Esophagus squamous epithelium (tissue), 5 donors: ENCODE data around the gene ESPNL. TPM values are rescaled to one million over a fixed set of nuclear protein-coding genes. Genes with fewer than 3 reads are reported as not detected.
"Not testable (repeated sequence)": the region's sequence is repeated elsewhere in the genome, so short reads cannot be mapped to it uniquely, and the experiment has no call there.

Experiments
- DNase-seq: peaks from one replicate; lab custom pipeline; 2025; lab: John Stamatoyannopoulos, UW
- H3K27ac ChIP-seq, 4 donors: fragments of 200-600 bp; sonication (generic); one replicate each; pipeline ENCODE4 v1.5.1; 2016 to 2019; ENCODE audit warnings: mild to moderate bottlenecking in 1 of 4
- H3K27me3 ChIP-seq, 4 donors: fragments of 200-600 bp; sonication (generic); 1 replicate in 3 of 4; 2 replicates in 1 of 4; pipeline versions ENCODE4 v1.5.1 to v1.6.0; 2017 to 2021; ENCODE audit warnings: antibody characterized with exemption in 1 of 4
- H3K36me3 ChIP-seq, 3 donors: fragments of 200-600 bp; sonication (generic); one replicate each; pipeline ENCODE4 v1.5.1; 2016 to 2019
- H3K4me1 ChIP-seq, 3 donors: fragments of 200-600 bp; sonication (generic); one replicate each; pipeline ENCODE4 v1.5.1; 2017 to 2019
- H3K4me3 ChIP-seq, 4 donors: fragments of 200-600 bp; sonication (generic); 1 replicate in 3 of 4; 2 replicates in 1 of 4; pipeline ENCODE4 v1.5.1; 2016 to 2019; ENCODE audit warnings: mild to moderate bottlenecking in 2 of 4, moderate library complexity in 1 of 4
- H3K9me3 ChIP-seq, 3 donors: fragments of 200-600 bp; sonication (generic); one replicate each; pipeline ENCODE4 v1.5.1; 2016 to 2019
- POLR2A ChIP-seq, 4 donors: fragments of 450-650 bp; IDR thresholded peaks; one replicate each; pipeline ENCODE4 v1.6.1; 2017; ENCODE audit warnings: antibody characterized with exemption in 4 of 4, mild to moderate bottlenecking in 4 of 4, moderate library complexity in 3 of 4
- WGBS, 2 donors: methylation state at CpG; one replicate each; pipeline ENCODE4 v1.1.5; 2018; 5-methylcytosine and 5-hydroxymethylcytosine counted together
- intact Hi-C: fragments of 100-400 bp; cut with DNase I; formaldehyde crosslinking; loops from one replicate; pipeline ENCODE4 v1.15.0; 2022
- total RNA-seq, 4 donors: library from RNA; depleted of rRNA; stranded (reverse); fragments of >200 nt; gene quantifications; one replicate each; pipeline ENCODE4 v1.1.0, GENCODE V29; 2016
- TF ChIP-seq, protein P1 (sequence below), 6 experiments: fragments of 450-650 bp in 4 of 6; fragments of 200-600 bp in 2 of 6; sonication (generic) in 2 of 6; IDR thresholded peaks; one replicate each; pipeline ENCODE4 v1.5.1; 2016 to 2019; ENCODE audit warnings: antibody characterized with exemption in 6 of 6, mild to moderate bottlenecking in 4 of 6, moderate library complexity in 4 of 6
- donor health status: DM: yes; HTN: yes; CAD: no.

Gene ESPNL
- total RNA-seq, 4 donors from 2014 or later: 0.04 to 1.3 (median 0.88) TPM; not detected in 1

DNA sequence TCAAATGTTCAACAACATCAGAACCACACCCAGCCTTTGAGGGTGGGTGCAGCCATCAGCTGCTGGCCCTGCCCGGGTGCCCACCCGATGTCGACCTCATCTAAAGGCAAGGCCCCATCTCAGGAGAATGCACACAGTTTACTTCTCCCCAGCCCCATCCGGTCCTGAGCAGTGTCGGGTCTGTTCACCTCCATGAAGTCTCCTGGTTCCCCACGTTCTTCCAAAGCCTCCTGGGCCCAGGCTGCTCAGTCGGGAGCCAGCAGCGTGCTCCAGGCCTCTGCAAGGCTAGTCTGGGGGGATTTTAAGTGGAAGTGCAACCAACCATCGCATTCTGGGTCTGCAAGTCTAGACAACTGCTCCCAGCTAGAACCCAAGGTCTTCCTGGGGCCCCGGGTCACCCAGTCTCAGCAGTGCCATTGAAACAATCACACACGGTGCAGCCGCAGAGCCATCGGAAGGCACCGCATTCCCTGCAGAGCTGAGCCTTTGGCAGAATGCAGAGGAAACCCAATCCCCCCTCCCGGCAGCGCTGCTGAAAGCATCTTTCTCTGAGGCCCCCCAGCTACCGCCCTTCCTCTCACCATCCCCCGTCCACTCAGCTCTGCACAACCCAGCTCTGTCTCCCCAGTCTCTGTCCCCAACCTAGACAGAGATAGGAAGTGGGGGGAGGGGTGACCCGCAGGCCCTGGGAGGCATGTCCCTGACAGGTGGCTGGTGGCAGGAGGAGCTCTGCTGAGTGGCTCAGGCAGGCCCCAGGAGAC lies 8.5 kb downstream of the ESPNL start:
- WGBS, 2 donors: 46 to 52% methylated on average over 9 to 10 of the region's 19 CpGs
- Histone ChIP-seq H3K9me3 (peaks cover 0 to 9% (median 4%) of the 10 kb centered on the region in 3 donors), H3K27me3 (peaks cover 0 to 7% (median 0%) of the 10 kb centered on the region in 4 donors), H3K27ac (no peak overlapping the region), H3K36me3 (no peaks in the 10 kb centered on the region), H3K4me3 (no peak overlapping the region), H3K4me1 (peaks cover 0 to 7% (median 0%) of the 10 kb centered on the region in 3 donors)
- DNase-seq: no peak
- intact Hi-C loops: no loop called here
- no peak for TF ChIP-seq POLR2A (IDR thresholded peaks at IDR 0.05)
- TF ChIP-seq, protein P1, sequence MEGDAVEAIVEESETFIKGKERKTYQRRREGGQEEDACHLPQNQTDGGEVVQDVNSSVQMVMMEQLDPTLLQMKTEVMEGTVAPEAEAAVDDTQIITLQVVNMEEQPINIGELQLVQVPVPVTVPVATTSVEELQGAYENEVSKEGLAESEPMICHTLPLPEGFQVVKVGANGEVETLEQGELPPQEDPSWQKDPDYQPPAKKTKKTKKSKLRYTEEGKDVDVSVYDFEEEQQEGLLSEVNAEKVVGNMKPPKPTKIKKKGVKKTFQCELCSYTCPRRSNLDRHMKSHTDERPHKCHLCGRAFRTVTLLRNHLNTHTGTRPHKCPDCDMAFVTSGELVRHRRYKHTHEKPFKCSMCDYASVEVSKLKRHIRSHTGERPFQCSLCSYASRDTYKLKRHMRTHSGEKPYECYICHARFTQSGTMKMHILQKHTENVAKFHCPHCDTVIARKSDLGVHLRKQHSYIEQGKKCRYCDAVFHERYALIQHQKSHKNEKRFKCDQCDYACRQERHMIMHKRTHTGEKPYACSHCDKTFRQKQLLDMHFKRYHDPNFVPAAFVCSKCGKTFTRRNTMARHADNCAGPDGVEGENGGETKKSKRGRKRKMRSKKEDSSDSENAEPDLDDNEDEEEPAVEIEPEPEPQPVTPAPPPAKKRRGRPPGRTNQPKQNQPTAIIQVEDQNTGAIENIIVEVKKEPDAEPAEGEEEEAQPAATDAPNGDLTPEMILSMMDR (IDR thresholded peaks at IDR 0.05): no peak

DNA sequence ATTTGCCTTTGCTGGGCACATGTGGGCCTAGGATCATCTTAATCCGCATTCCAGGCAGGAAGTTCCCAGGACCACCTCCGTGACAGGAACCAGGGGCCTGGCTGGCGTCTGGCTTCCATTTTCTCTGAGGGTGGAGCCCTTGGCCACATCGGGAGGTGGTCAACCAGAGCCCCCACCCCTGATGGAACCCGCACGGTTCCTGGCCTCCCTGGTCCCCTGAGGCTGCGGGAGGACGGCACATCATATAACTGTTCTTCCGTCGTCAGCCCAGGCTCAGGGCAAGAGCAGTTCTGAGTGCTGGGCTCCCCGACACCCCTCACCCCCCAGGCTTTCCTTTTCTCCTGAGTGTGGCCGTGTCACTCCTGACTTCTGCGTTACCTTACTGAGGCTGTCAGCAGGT lies 13.5 kb downstream of the ESPNL start:
- 85 to 97% methylated on average over 6 to 13 of the region's 13 CpGs for WGBS, 2 donors
- peaks cover 0 to 33% (median 0%) of the 10 kb centered on the region in 4 donors for H3K27me3 ChIP-seq
- H3K36me3 ChIP-seq: no peaks in the 10 kb centered on the region
- no peak overlapping the region for H3K4me3 ChIP-seq
- intact Hi-C loops: no loop called here
- no peak for DNase-seq
- peaks cover 0 to 9% (median 4%) of the 10 kb centered on the region in 3 donors for H3K9me3 ChIP-seq
- H3K27ac ChIP-seq: no peak overlapping the region
- TF ChIP-seq, protein P1 (IDR thresholded peaks at IDR 0.05): no peak
- TF ChIP-seq POLR2A (IDR thresholded peaks at IDR 0.05): no peak
- H3K4me1 ChIP-seq: no peaks in the 10 kb centered on the region

DNA sequence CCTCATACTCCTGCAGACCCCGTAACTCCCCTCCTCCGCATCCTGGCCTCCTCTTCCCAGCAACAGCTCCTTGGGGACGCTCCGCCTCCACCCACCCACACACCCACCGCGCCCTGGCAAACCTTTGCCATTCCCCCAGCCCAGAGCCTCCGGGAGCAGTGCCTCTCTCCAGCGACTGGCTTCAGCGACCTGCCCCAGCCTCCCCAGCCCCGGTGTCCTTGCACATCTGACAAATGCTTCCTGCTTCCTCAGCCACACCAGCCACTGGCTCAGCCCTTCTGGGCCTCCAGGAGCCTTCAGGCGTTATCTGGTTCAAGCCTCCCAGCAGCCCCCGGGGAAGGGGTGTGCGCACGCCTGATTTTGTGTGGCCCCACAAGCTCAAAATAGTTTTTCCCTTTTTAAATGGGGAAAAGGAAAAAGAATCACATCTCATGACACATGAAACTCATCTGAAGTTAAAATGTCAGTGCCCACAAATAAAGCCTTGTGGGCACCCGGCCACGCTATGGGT lies 14.2 kb downstream of the ESPNL start:
- H3K36me3 ChIP-seq: no peaks in the 10 kb centered on the region
- no peak overlapping the region for H3K4me3 ChIP-seq
- TF ChIP-seq POLR2A (IDR thresholded peaks at IDR 0.05): no peak
- TF ChIP-seq, protein P1 (IDR thresholded peaks at IDR 0.05): no peak
- no peak for DNase-seq
- peaks cover 0 to 9% (median 4%) of the 10 kb centered on the region in 3 donors for H3K9me3 ChIP-seq
- WGBS, 2 donors: 82 to 87% methylated on average over 15 of the region's 16 CpGs
- no peak overlapping the region for H3K27ac ChIP-seq
- H3K4me1 ChIP-seq: no peaks in the 10 kb centered on the region
- intact Hi-C loops: no loop called here
- peaks cover 0 to 33% (median 0%) of the 10 kb centered on the region in 4 donors for H3K27me3 ChIP-seq

DNA sequence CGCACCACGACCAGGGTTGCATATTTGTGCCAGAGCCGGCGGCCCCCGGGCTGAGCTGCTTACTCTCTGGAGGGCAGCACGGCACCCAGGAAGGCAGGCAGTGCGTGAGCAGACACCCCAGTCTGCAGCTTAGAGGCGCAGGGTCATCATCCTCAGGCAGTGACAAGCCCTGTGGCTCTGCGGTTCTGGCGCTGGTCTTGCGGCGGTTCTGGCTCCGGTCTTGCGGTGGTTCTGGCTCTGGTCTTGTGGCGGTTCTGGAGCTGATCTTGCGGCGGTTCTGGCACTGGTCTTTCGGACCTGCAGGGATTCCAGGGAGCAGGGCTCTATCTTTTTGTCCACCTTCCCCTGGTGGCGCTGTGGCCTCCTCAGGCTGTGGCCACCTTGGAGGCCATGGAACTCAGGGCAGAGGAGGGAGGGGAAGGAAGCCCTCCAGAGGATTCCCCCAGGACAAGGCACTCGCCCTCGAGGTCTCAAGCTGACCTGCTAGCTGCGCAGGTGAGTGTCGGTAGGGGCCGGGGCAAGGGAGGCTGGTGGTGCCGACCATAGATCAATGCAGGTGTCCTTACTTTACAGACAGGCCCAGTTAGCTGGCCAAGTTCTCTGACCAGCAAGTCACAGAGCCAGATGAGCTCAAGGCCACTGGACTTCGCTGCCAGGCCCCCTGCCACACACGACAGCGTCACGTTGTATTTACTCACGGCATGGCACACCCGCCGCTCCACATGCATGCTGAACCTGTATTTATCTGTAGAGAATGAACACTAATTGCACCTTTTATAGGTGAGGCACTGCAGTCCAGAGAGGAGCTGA lies 14.9 kb downstream of the ESPNL start:
- Histone ChIP-seq H3K36me3 (no peaks in the 10 kb centered on the region), H3K9me3 (peaks cover 0 to 9% (median 4%) of the 10 kb centered on the region in 3 donors), H3K27me3 (peaks cover 0 to 33% (median 0%) of the 10 kb centered on the region in 4 donors), H3K4me1 (no peaks in the 10 kb centered on the region), H3K27ac (no peak overlapping the region), H3K4me3 (no peak overlapping the region)
- TF ChIP-seq POLR2A (IDR thresholded peaks at IDR 0.05): no peak
- TF ChIP-seq, protein P1 (IDR thresholded peaks at IDR 0.05): no peak
- intact Hi-C loops: no loop called here
- WGBS, 2 donors: 90 to 95% methylated on average over 14 to 16 of the region's 32 CpGs
- no peak for DNase-seq

DNA sequence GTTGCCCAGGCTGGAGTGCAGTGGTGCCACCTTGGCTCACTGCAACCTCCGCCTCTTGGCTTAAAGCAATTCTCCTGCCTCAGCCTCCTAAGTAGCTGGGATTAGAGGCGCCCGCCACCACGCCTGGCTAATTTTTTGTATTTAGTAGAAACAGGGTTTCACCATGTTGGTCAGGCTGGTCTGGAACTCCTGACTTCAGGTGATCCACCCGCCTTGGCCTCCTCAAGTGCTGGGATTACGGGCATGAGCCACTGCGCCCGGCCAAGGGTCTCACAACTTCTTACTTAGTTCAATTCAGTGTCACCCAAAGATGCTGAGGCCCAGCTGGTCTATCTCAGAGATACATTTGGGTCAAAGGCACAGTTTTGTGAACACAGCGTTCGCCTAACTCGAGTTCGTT lies 15.6 kb downstream of the ESPNL start:
- DNase-seq, H3K36me3 ChIP-seq, intact Hi-C loops, H3K4me1 ChIP-seq, H3K9me3 ChIP-seq, H3K27ac ChIP-seq, H3K4me3 ChIP-seq: not testable (repeated sequence)
- WGBS, 2 donors: 81 to 82% methylated on average over 8 of the region's 12 CpGs
- peaks cover 0 to 40% (median 0%) of the 10 kb centered on the region in 4 donors for H3K27me3 ChIP-seq
